Measurements from ENCODE around the gene PARD3.
A peak's percentile ranks its signal among the peaks of the same experiment; 100 is the strongest.

The PARD3 gene

DNA sequence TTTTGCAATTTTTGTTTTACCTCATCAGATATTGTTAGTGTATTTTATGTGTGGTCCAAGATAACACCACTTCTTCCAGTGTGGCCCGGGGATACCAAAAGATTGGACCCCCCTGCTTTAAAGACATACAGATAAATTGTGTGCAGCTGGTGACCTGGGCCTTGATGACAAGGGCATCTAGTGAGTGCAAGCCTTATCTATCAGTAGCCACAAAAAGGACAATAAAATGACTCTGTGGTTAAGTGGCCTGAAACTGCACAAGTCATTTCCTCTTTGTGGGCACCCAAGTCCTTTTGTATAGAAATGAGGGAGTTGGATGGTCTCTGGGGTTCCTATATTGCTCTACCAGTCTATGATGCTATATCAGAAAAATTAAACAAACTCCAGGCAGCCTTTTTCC is 98.1 kb downstream of the PARD3 start:
- H3K4me3 ChIP-seq (replicated peaks in 1 of 2; ENCODE audit: low read depth in 2 of 2, low read length in 2 of 2), result no peak overlapping the region
- TF ChIP-seq, protein P1, sequence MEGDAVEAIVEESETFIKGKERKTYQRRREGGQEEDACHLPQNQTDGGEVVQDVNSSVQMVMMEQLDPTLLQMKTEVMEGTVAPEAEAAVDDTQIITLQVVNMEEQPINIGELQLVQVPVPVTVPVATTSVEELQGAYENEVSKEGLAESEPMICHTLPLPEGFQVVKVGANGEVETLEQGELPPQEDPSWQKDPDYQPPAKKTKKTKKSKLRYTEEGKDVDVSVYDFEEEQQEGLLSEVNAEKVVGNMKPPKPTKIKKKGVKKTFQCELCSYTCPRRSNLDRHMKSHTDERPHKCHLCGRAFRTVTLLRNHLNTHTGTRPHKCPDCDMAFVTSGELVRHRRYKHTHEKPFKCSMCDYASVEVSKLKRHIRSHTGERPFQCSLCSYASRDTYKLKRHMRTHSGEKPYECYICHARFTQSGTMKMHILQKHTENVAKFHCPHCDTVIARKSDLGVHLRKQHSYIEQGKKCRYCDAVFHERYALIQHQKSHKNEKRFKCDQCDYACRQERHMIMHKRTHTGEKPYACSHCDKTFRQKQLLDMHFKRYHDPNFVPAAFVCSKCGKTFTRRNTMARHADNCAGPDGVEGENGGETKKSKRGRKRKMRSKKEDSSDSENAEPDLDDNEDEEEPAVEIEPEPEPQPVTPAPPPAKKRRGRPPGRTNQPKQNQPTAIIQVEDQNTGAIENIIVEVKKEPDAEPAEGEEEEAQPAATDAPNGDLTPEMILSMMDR (IDR thresholded peaks at IDR 0.05; ENCODE audit: low read depth, low read length), result no peak
- no peak for DNase-seq (ENCODE audit: low read depth in 2 of 2)

DNA sequence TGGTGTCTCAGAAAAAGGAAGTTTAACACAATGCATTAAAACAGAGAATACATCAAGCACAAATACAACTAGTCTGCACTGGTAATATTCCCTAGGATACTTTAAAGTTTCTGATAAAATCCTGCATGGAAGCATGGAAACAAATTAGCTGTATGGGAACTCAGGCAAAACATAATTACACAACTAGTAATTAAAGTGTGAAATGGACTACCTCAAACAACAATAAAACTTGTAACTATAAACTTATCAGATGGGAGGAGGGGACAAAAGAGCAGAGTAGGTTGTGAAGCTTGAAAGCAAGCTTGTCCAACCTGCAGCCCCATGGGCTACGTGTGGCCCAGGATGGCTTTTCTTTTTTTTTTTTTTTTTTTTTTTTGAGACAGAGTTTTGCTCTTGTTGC is 98.9 kb downstream of the PARD3 start:
- no peak for DNase-seq (ENCODE audit: low read depth in 2 of 2)
- TF ChIP-seq, protein P1 (IDR thresholded peaks at IDR 0.05; ENCODE audit: low read depth, low read length), result no peak
- no peak overlapping the region for H3K4me3 ChIP-seq (replicated peaks in 1 of 2; ENCODE audit: low read depth in 2 of 2, low read length in 2 of 2)

DNA sequence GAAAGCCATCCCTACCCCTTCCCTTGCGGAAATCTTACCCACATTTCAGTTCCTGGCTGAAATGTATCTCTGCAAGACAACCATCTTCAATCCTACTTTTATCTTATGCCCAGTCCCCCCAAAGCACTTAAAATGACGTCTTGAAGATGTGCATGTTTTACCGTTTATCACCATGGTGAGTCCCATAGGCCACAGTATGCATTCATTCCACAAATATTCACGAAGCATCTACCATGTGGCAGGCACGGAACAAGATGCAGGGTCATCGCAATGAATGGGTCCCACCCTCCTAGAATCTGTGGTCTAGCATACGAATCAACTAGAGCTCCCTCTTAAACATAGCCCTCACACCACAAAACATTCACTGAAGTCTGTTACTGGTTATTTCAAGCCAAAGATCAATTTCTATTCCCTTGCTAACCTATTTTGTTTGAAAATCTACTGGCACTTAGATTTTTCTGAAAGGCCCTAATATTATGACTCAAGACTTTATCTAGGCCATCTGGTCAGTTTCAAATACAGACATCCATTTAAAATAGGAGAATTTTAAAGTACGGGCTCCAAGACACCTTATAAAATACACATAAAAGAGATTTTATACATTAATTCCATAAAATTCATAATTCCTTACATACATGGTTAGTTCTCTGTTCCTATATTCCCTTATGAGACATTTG is 99.4 kb downstream of the PARD3 start:
- no peak overlapping the region for H3K4me3 ChIP-seq (replicated peaks in 1 of 2; ENCODE audit: low read depth in 2 of 2, low read length in 2 of 2)
- TF ChIP-seq, protein P1 (IDR thresholded peaks at IDR 0.05; ENCODE audit: low read depth, low read length), result no peak
- DNase-seq (ENCODE audit: low read depth in 2 of 2), result no peak

DNA sequence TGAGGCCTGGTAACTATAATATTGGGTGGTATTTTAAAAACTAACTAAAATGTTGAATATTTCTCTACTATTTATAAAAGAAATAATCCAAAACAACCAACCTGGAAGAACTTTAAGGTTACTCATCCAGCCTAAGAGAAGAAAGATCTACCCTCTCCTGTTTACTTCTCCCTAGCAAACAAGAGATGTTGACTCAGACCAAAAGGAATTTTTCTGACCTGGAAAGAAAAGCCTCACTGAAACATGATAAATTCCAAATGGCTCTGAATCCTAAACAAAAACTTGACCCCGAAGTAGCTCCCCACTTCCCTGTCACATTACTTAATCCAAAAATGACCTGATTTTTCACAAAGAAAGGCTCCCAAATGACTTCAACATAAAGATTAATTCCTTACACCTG is 101.2 kb downstream of the PARD3 start:
- DNase-seq (ENCODE audit: low read depth in 2 of 2), result peak; percentile 41 to 46
- TF ChIP-seq, protein P1 (IDR thresholded peaks at IDR 0.05; ENCODE audit: low read depth, low read length), result no peak
- no peak overlapping the region for H3K4me3 ChIP-seq (replicated peaks in 1 of 2; ENCODE audit: low read depth in 2 of 2, low read length in 2 of 2)

DNA sequence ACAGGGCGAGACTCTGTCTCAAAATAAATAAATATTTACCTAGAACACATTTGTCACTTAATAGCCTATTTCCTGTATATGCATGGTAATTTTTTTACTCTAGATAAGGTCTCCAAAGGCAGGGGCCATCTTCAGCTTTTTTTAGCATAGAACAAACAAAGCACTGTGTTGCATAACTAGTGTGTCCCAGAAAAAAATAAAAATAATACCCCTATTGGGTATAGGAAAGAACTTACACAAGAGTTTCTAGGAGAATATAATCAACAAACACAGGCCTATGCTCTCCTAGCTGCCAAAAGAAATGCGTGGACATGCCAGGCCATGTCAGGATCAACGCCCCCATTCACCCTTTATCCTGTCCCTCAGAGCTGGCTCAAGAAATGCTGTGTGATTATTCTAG is 103.6 kb downstream of the PARD3 start:
- peak; percentile 26 to 83 for DNase-seq (ENCODE audit: low read depth in 2 of 2)
- no peak overlapping the region for H3K4me3 ChIP-seq (replicated peaks in 1 of 2; ENCODE audit: low read depth in 2 of 2, low read length in 2 of 2)
- TF ChIP-seq, protein P1 (IDR thresholded peaks at IDR 0.05; ENCODE audit: low read depth, low read length), result no peak

DNA sequence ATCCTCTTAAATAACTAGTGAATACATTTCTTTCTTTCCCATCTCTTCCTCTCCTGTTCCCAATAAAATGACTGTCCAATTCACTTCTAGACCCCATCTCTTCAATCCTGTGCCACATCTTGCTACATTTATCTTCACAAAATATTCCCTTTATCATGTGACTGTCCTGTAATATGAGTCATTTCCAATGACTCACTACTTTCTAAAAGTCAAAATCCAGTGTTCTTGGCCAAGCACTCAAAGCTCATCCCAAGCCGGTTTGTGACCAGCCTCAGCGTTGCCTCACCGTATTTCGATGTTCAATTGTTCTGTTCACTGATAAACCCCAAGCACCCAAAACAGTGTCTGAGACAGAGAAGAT is 104.7 kb downstream of the PARD3 start:
- TF ChIP-seq, protein P1 (IDR thresholded peaks at IDR 0.05; ENCODE audit: low read depth, low read length), result no peak
- DNase-seq (ENCODE audit: low read depth in 2 of 2), result peak; percentile 84 to 87
- no peak overlapping the region for H3K4me3 ChIP-seq (replicated peaks in 1 of 2; ENCODE audit: low read depth in 2 of 2, low read length in 2 of 2)
